Subcutaneous abdominal adipose tissue (tissue), 5 donors: ENCODE data around the gene BRPF1.

ENCODE experiments used
- H3K27ac ChIP-seq: one replicate; pipeline ENCODE4 v1.7.0; 2013; ENCODE audit warnings: low read depth, mild to moderate bottlenecking, inconsistent platforms, low read length, moderate library complexity
- H3K27me3 ChIP-seq, 5 donors: one replicate each; pipeline ENCODE4 v1.7.0; 2013; ENCODE audit warnings: low read length in 5 of 5, inconsistent platforms in 1 of 5; ENCODE audit not compliant: control insufficient read depth in 5 of 5, insufficient read depth in 4 of 5
- H3K36me3 ChIP-seq, 5 donors: one replicate each; pipeline ENCODE4 v1.7.0; 2013; ENCODE audit warnings: low read length in 5 of 5; ENCODE audit not compliant: control insufficient read depth in 5 of 5, insufficient read depth in 5 of 5
- H3K4me1 ChIP-seq, 5 donors: one replicate each; pipeline ENCODE4 v1.7.0; 2013; ENCODE audit warnings: low read length in 5 of 5, mild to moderate bottlenecking in 3 of 5, moderate library complexity in 1 of 5; ENCODE audit not compliant: control insufficient read depth in 5 of 5, insufficient read depth in 5 of 5
- H3K4me3 ChIP-seq, 5 donors: one replicate each; pipeline ENCODE4 v1.7.0; 2013; ENCODE audit warnings: low read length in 5 of 5, low read depth in 1 of 5
- H3K9ac ChIP-seq, 5 donors: one replicate each; pipeline ENCODE4 v1.7.0; 2013; ENCODE audit warnings: low read length in 5 of 5, mild to moderate bottlenecking in 4 of 5, moderate library complexity in 3 of 5
- H3K9me3 ChIP-seq, 5 donors: one replicate each; pipeline ENCODE4 v1.7.0; 2013; ENCODE audit warnings: low read length in 5 of 5; ENCODE audit not compliant: control insufficient read depth in 5 of 5
- donor health status: healthy.
- donor health status: healthy.
- donor health status: healthy.
- donor health status: healthy.
- donor health status: healthy.

The BRPF1 gene

DNA sequence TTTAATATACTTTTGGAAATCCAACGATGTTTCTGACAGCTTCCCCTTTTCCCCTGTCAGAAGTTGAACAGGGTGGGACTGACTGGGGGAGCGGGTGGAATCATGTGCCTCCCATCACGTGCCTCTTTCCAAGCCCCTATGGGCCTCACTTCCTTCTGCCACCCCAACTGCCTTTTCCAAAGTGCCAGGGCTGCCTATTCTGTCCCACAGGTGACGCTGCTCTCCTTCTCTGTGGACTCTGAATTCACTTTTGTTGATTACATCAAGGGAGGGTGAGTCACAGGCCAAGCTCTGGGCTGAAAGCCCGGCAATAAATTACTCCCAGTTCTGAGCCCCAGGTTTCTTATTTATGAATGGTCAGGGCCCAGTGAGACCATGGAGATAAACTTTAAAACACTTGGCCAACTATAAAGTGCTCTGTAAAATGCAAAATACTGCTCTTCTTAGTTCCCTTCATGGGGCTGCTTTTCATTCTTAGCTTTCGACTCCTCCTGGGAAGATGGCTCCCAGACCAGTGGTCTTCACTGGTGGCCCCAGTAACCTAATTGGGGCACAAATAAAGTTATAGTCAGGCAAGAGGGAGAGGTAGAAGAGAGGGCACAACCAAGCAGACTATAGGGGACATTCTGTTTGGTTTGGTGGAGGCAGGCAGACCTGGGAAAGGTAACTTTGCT is 15.6 kb upstream of the BRPF1 start:
- Histone ChIP-seq H3K4me1 (peaks cover 0 to 16% (median 14%) of the 10 kb centered on the region in 5 donors), H3K9me3 (no peaks in the 10 kb centered on the region), H3K36me3 (no peaks in the 10 kb centered on the region), H3K9ac (peak overlapping the region in 2 of 5 donors; percentile 0 to 63), H3K27me3 (no peaks in the 10 kb centered on the region), H3K27ac (no peak overlapping the region), H3K4me3 (peak overlapping the region in 1 of 5 donors; percentile 17)

DNA sequence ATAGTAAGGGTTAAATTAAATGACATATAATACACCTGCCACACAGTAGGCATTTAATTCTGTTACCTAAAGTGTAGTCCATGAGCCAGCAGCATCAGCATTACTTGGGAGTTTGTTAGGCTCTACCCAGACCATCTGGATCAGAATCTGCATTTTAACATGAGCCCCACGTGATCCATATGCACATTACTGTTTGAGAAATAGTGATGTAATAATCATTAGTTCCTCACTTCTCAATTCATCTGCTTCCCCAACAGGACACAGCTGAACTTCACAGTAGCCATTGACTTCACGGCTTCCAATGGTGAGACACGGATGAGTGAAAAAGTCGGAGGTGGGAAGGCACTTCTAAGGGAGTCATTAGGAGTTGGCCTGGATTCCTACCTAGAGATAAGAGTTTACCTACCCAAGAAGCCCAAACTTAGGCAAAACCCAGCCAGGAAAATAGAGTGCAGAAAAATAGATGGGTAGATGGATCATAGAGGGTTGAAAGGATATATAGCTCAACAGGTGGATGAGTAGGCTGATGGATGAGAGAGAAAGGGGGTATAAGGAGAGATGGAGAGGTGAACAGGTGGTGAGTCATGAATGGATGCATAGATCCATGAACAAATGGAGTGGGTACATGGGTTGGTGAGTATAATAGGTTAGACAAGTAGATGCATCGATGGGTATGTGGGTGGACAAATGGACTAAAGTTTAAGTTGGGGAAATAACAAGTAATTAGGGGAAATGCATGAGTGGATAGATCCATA is 14.6 kb upstream of the BRPF1 start:
- no peaks in the 10 kb centered on the region for H3K36me3 ChIP-seq
- H3K9ac ChIP-seq: no peak overlapping the region
- no peak overlapping the region for H3K27ac ChIP-seq
- no peak overlapping the region for H3K4me3 ChIP-seq
- no peaks in the 10 kb centered on the region for H3K27me3 ChIP-seq
- no peaks in the 10 kb centered on the region for H3K9me3 ChIP-seq
- H3K4me1 ChIP-seq: peaks cover 0 to 16% (median 14%) of the 10 kb centered on the region in 5 donors

DNA sequence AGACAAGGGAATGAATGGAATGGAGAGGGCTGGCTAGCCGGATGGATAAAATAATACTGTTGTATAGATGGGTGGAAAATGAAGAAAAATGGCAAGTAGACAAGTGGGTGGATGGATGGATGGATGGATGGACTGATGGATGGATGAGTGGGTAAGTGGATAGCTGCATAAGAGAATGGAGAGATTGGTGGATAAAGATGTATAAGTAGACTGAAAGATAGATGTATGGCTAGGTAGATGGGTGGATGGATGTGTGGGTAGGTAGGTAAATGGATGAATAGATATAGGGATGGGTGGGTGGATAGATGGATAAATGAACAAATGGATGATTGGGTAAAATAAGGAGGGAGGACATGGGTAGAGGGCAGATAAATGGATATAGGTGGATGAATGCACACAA is 14.0 kb upstream of the BRPF1 start:
- no peak overlapping the region for H3K9ac ChIP-seq
- no peaks in the 10 kb centered on the region for H3K27me3 ChIP-seq
- peaks cover 0 to 16% (median 14%) of the 10 kb centered on the region in 5 donors for H3K4me1 ChIP-seq
- H3K27ac ChIP-seq: no peak overlapping the region
- H3K36me3 ChIP-seq: no peaks in the 10 kb centered on the region
- H3K4me3 ChIP-seq: no peak overlapping the region
- no peaks in the 10 kb centered on the region for H3K9me3 ChIP-seq

DNA sequence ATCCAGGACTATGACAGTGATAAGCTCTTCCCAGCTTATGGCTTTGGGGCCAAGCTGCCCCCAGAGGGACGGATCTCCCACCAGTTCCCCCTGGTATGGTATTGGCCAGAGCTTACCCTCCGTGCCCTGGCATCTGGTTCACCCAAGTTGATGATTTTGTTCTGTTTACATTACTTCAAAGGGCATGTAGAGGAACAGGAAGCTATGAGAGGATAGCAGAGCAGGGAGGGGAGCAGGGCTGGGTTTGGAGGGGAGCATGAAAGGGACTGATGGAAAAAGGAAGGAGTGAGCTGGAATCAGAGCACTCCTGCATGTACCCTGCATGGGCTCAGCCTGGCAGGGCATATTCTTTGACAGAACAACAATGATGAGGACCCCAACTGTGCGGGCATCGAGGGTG is 13.4 kb upstream of the BRPF1 start:
- no peaks in the 10 kb centered on the region for H3K36me3 ChIP-seq
- no peaks in the 10 kb centered on the region for H3K9me3 ChIP-seq
- H3K27me3 ChIP-seq: no peaks in the 10 kb centered on the region
- no peak overlapping the region for H3K27ac ChIP-seq
- no peak overlapping the region for H3K9ac ChIP-seq
- peaks cover 0 to 16% (median 14%) of the 10 kb centered on the region in 5 donors for H3K4me1 ChIP-seq
- no peak overlapping the region for H3K4me3 ChIP-seq

DNA sequence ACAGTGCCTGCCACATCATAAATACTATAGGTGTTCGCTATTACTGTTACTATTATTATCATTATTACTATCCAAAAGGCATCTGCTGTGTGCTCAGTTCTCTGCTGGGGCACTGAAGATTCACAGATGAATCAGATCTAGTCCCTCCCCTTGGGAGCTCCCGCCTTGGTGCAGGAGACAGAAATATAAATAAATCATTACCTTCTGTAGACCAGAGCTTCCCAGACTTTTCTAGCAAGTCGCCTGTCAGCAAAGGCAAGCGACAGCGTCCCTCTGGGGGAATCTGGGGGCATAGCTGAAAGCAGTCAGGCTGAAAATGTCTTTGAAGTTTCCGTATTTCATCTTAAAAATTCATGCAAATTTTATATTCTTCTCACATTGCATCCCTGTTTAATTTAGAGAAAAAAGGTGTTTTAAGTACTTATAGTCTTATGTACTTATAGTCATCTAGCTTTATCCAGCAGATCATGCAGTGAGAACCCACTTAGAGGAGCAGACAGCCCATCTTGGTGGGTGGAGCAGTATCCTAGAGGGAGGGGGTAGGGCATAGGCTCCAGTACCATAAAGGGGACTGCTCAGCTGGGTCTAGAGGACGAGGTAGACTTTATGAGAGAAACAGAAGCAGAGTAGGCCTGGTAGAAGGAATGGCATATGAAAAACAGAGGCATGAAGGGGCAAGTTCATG is 10.4 kb upstream of the BRPF1 start:
- no peaks in the 10 kb centered on the region for H3K36me3 ChIP-seq
- no peak overlapping the region for H3K9ac ChIP-seq
- no peaks in the 10 kb centered on the region for H3K27me3 ChIP-seq
- H3K27ac ChIP-seq: no peak overlapping the region
- no peak overlapping the region for H3K4me3 ChIP-seq
- no peaks in the 10 kb centered on the region for H3K9me3 ChIP-seq
- peaks cover 0 to 2% (median 2%) of the 10 kb centered on the region in 5 donors for H3K4me1 ChIP-seq

DNA sequence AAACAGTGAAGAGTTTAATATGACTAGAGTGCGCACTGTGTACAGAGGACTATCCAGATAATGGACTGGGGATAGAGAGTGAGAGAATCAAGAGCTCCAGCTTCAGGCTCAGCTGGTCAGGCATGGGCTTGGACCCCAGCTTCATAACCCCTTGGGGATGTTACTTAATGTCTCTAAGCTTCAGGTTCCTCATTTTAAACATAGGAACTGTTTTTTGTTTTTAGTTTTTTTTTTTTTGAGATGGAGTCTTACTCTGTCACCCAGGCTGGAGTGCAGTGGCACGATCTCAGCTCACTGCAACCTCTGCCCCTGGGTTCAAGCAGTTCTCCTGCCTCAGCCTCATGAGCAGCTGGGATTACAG is 9.9 kb upstream of the BRPF1 start:
- H3K4me1 ChIP-seq: no peaks in the 10 kb centered on the region
- no peak overlapping the region for H3K4me3 ChIP-seq
- H3K9me3 ChIP-seq: no peaks in the 10 kb centered on the region
- H3K36me3 ChIP-seq: no peaks in the 10 kb centered on the region
- H3K27ac ChIP-seq: no peak overlapping the region
- H3K9ac ChIP-seq: no peak overlapping the region
- H3K27me3 ChIP-seq: no peaks in the 10 kb centered on the region

DNA sequence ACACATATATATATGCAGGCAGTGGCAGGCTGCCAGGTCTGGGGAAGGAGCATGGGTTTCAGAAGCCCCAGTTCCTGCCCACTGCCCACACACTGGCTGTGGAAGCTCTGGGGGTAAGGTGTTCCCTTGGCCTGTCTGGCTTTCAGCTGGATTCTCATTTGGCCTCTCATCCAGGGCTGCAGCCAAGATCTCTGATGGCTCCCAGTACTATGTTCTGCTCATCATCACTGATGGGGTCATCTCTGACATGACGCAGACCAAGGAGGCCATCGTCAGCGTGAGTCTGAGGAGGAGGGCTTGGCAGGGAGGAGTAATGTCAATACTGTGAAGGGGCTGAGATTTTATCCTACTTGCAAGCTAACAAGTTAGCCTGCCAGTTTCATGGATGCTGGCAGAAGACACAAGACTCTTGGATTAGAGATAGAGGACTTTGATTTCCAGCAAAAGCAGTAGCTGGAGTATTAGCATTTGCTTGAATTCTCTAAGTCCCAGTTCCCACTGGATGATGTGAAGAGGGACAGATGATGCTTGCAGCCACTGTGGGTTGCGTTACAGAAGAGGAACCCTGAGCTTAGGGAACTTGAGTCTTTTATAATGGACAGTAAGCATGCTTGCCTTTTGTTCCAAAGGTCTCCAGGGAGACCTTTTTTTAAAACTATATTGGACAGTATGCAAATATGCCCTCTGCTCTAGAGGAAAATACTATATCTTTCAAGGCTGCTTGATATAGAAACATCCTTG is 5.6 kb upstream of the BRPF1 start:
- H3K9me3 ChIP-seq: no peaks in the 10 kb centered on the region
- H3K27ac ChIP-seq: no peak overlapping the region
- H3K36me3 ChIP-seq: no peaks in the 10 kb centered on the region
- no peak overlapping the region for H3K9ac ChIP-seq
- H3K4me1 ChIP-seq: peaks cover 0 to 11% (median 5%) of the 10 kb centered on the region in 5 donors
- no peaks in the 10 kb centered on the region for H3K27me3 ChIP-seq
- H3K4me3 ChIP-seq: no peak overlapping the region

DNA sequence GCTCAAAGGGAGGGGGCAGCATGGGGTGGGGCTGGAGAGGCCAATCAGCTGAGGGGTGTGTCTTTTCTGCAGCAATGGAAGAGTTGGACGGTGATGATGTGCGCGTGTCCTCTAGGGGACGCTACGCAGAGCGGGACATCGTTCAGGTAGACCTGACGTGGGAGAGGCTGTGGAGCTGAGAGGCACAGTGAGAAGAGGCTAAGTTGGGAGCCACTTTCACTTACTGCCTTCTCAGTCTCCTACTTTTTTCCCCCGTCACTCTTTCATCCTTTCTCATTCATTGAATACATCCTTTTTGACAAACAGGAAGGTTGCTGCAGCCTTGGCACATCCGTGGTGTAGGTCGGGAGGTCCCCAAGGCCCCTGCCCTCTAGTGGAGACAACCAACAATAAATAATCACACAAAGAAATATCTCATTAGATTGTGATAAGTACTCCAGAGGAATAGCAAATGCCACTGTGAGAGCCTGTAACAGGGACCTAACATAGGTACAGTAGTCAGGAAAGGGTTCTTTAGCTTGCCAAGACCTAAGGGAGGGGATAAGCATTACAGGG is 4.4 kb upstream of the BRPF1 start:
- H3K4me3 ChIP-seq: no peak overlapping the region
- no peak overlapping the region for H3K27ac ChIP-seq
- H3K27me3 ChIP-seq: no peaks in the 10 kb centered on the region
- no peaks in the 10 kb centered on the region for H3K9me3 ChIP-seq
- peaks cover 0 to 13% (median 7%) of the 10 kb centered on the region in 5 donors for H3K4me1 ChIP-seq
- H3K9ac ChIP-seq: no peak overlapping the region
- H3K36me3 ChIP-seq: no peaks in the 10 kb centered on the region

DNA sequence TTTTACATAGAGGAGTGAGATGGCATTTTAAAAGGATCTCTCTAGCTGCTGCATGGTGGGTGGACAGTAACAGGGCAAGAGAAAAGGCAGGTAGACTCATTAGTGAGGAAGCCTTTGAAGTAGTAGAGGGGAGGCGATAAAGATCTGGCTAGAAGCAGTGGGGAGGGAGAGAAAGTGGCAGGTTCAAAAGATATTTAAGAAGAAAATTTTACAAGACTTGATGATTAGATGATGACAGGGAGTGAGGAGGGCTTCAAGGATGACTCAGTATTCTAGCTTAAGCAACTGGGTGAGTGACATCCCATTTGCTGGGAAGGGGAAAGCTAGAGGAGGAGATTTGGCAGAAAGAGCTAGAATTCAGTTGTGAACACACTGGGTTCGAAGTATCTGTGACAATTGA is 3.8 kb upstream of the BRPF1 start:
- no peak overlapping the region for H3K4me3 ChIP-seq
- no peaks in the 10 kb centered on the region for H3K27me3 ChIP-seq
- H3K9me3 ChIP-seq: no peaks in the 10 kb centered on the region
- H3K36me3 ChIP-seq: no peaks in the 10 kb centered on the region
- no peak overlapping the region for H3K9ac ChIP-seq
- peaks cover under 1 to 19% (median 13%) of the 10 kb centered on the region in 5 donors for H3K4me1 ChIP-seq
- no peak overlapping the region for H3K27ac ChIP-seq
